Trophoblast cell (in vitro differentiated cells and primary cell): Measurements from ENCODE around the gene NME7.

ENCODE experiments used
- DNase-seq, 2 donors: peaks; one replicate each; pipeline ENCODE4 v3.0.0-alpha.2; 2016
- H2AFZ ChIP-seq: 2 replicates; pipeline ENCODE4 v1.6.1; 2013; ENCODE audit warnings: low read length, moderate library complexity, mild to moderate bottlenecking; ENCODE audit not compliant: insufficient read depth, poor library complexity
- H2AK5ac ChIP-seq: 2 replicates; pipeline ENCODE4 v1.6.1; 2013; ENCODE audit warnings: mild to moderate bottlenecking, low read length
- H2BK120ac ChIP-seq: 2 replicates; pipeline ENCODE4 v1.6.1; 2013; ENCODE audit warnings: low read length, mild to moderate bottlenecking, moderate library complexity; ENCODE audit not compliant: insufficient read depth, poor library complexity
- H2BK12ac ChIP-seq: 2 replicates; pipeline ENCODE4 v1.6.1; 2013; ENCODE audit warnings: mild to moderate bottlenecking, low read length, moderate library complexity
- H2BK5ac ChIP-seq: 2 replicates; pipeline ENCODE4 v1.6.1; 2013; ENCODE audit warnings: low read length, low read depth, moderate library complexity, mild to moderate bottlenecking; ENCODE audit not compliant: poor library complexity
- H3K14ac ChIP-seq: 2 replicates; pipeline ENCODE4 v1.6.1; 2013; ENCODE audit warnings: mild to moderate bottlenecking, low read length
- H3K18ac ChIP-seq: 2 replicates; pipeline ENCODE4 v1.6.1; 2013; ENCODE audit warnings: mild to moderate bottlenecking, low read length
- H3K23ac ChIP-seq: 2 replicates; pipeline ENCODE4 v1.6.1; 2013; ENCODE audit warnings: low read length
- H3K27ac ChIP-seq: 2 replicates; pipeline ENCODE4 v1.5.1; 2013; ENCODE audit warnings: low read depth, mild to moderate bottlenecking, inconsistent platforms, low read length, moderate library complexity
- H3K27me3 ChIP-seq: 2 replicates; pipeline ENCODE4 v1.6.1; 2013; ENCODE audit warnings: inconsistent platforms, mild to moderate bottlenecking, low read length, moderate library complexity; ENCODE audit not compliant: insufficient read depth
- H3K36me3 ChIP-seq, 2 experiments: 1 replicate in 1 of 2; 2 replicates in 1 of 2; pipeline ENCODE4 v1.6.1; 2013; ENCODE audit warnings: low read length in 2 of 2, mild to moderate bottlenecking in 2 of 2, moderate library complexity in 1 of 2; ENCODE audit not compliant: insufficient read depth in 2 of 2, control insufficient read depth in 1 of 2
- H3K4ac ChIP-seq: 2 replicates; pipeline ENCODE4 v1.6.1; 2013; ENCODE audit warnings: low read depth, mild to moderate bottlenecking, low read length, moderate library complexity
- H3K4me1 ChIP-seq, 2 experiments: 1 replicate in 1 of 2; 2 replicates in 1 of 2; pipeline ENCODE4 v1.6.1; 2013; ENCODE audit warnings: low read length in 2 of 2, mild to moderate bottlenecking in 2 of 2, moderate library complexity in 1 of 2; ENCODE audit not compliant: insufficient read depth in 2 of 2, control insufficient read depth in 1 of 2
- H3K4me2 ChIP-seq: 2 replicates; pipeline ENCODE4 v1.6.1; 2013; ENCODE audit warnings: inconsistent platforms, mild to moderate bottlenecking, low read length, moderate library complexity
- H3K4me3 ChIP-seq: 2 replicates; pipeline ENCODE4 v1.5.1; 2013; ENCODE audit warnings: mild to moderate bottlenecking, low read depth, low read length, inconsistent platforms
- H3K79me1 ChIP-seq: one replicate; pipeline ENCODE4 v1.6.1; 2013; ENCODE audit warnings: low read length
- H3K79me2 ChIP-seq: 2 replicates; pipeline ENCODE4 v1.6.1; 2013; ENCODE audit warnings: low read length, mild to moderate bottlenecking; ENCODE audit not compliant: control insufficient read depth, insufficient read depth, poor library complexity
- H3K9ac ChIP-seq: 2 replicates; pipeline ENCODE4 v1.6.1; 2013; ENCODE audit warnings: mild to moderate bottlenecking, low read length
- H3K9me3 ChIP-seq: 2 replicates; pipeline ENCODE4 v1.6.1; 2013; ENCODE audit warnings: low read depth, mild to moderate bottlenecking, control low read depth, inconsistent platforms, low read length; ENCODE audit not compliant: insufficient read depth
- H4K12ac ChIP-seq: 2 replicates; pipeline ENCODE4 v1.6.1; 2013; ENCODE audit warnings: low read depth, mild to moderate bottlenecking, low read length, moderate library complexity
- H4K8ac ChIP-seq: 2 replicates; pipeline ENCODE4 v1.6.1; 2013; ENCODE audit warnings: low read depth, mild to moderate bottlenecking, low read length, moderate library complexity
- H4K91ac ChIP-seq: one replicate; pipeline ENCODE4 v1.6.1; 2013; ENCODE audit warnings: low read depth, mild to moderate bottlenecking, low read length, moderate library complexity
- WGBS: extraction: QIAGEN DNeasy Blood & Tissue Kit; methylation state at CpG from one replicate; pipeline ENCODE4 v1.1.7; 2013; ENCODE audit warnings: missing lambda C conversion rate; ENCODE audit not compliant: insufficient read length, insufficient coverage; ENCODE audit errors: extremely low coverage; 5-methylcytosine and 5-hydroxymethylcytosine counted together

NME7 gene

DNA sequence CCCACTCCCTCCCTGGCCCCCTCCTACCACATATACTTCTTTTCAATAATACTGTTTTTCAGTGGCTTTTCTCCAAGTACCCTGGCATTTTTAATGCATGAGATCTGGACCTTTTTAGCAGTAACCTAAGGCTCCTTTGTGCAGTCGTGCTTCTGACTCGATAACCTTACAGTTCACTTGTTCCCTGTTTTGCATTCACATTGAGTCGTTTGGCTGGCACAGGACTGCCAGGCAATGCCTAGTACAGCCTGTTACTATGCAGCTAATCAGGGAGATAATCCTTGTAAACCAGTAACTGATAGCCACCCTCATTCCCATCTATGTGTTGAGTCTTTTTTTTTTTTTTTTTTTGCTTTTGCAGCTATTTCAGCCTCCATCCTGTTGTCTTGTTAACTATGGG lies 257.4 kb downstream of the NME7 start:
- Histone ChIP-seq H3K9ac (no peak overlapping the region), H3K4ac (peak overlapping the region; percentile 70), H4K91ac (peak overlapping the region; percentile 30), H2BK5ac (no peak overlapping the region), H4K12ac (no peak overlapping the region), H3K79me1 (peaks cover 39% of the 10 kb centered on the region), H3K18ac (no peak overlapping the region), H3K4me1 (peaks cover 19 to 33% of the 10 kb centered on the region in 2 experiments), H3K9me3 (no peaks in the 10 kb centered on the region), H3K27me3 (no peaks in the 10 kb centered on the region), H3K23ac (no peak overlapping the region), H3K4me2 (peak overlapping the region; percentile 74), H3K36me3 (peaks cover 16 to 23% of the 10 kb centered on the region in 2 experiments), H2BK12ac (no peak overlapping the region), H2AFZ (no peak overlapping the region), H2BK120ac (no peak overlapping the region), H3K14ac (no peak overlapping the region), H4K8ac (no peak overlapping the region), H3K27ac (peak overlapping the region; percentile 24), H2AK5ac (no peak overlapping the region), H3K79me2 (peaks cover 28% of the 10 kb centered on the region), H3K4me3 (no peak overlapping the region)
- no CpG with 5 or more reads among the region's 3 CpGs for WGBS
- DNase-seq, result no peak

DNA sequence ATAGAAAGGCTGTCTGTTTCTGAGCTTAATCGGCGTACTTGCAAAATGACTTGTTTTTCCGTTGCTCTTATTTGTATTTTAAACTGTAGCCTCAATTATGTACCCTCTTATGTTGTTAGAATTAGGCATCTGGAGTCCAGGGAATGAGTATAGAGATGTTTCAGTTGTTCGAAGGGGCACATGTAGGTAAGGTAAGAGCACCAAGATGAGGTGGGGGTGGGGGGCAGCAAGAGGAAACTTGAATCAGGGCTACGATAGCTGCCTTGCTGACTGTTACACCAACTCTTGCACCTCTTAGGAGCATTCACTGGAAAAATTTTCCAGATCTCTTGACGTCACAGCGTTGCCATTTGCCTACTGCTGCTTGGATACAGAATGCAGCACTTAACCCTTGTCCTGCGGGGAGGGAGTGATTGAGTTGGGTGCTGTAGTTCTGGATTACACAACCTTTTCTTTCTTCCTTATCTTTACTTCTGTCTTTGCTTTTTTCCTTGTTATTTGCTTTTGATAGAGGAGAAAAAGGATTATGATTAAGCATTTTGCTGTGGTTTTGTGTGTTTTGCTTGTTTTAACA lies 257.9 kb downstream of the NME7 start:
- H4K12ac ChIP-seq, result no peak overlapping the region
- no peaks in the 10 kb centered on the region for H3K9me3 ChIP-seq
- peak overlapping the region; percentile 74 for H3K4me2 ChIP-seq
- peak overlapping the region; percentile 16 for H3K4me3 ChIP-seq
- peak in 1 of 2 donors; percentile 62 for DNase-seq
- H4K91ac ChIP-seq, result no peak overlapping the region
- H3K9ac ChIP-seq, result no peak overlapping the region
- H2AFZ ChIP-seq, result no peak overlapping the region
- no peak overlapping the region for H3K18ac ChIP-seq
- peak overlapping the region; percentile 66 for H3K27ac ChIP-seq
- H3K23ac ChIP-seq, result no peak overlapping the region
- H3K79me2 ChIP-seq, result peaks cover 28% of the 10 kb centered on the region
- no peak overlapping the region for H2BK12ac ChIP-seq
- no peak overlapping the region for H4K8ac ChIP-seq
- peaks cover 14 to 21% of the 10 kb centered on the region in 2 experiments for H3K36me3 ChIP-seq
- peak overlapping the region; percentile 70 for H3K4ac ChIP-seq
- WGBS, result no CpG with 5 or more reads among the region's 8 CpGs
- H3K14ac ChIP-seq, result no peak overlapping the region
- H2AK5ac ChIP-seq, result no peak overlapping the region
- no peak overlapping the region for H2BK5ac ChIP-seq
- H3K4me1 ChIP-seq, result peaks cover 19 to 37% of the 10 kb centered on the region in 2 experiments
- H3K79me1 ChIP-seq, result peaks cover 39% of the 10 kb centered on the region
- no peak overlapping the region for H2BK120ac ChIP-seq
- no peaks in the 10 kb centered on the region for H3K27me3 ChIP-seq

DNA sequence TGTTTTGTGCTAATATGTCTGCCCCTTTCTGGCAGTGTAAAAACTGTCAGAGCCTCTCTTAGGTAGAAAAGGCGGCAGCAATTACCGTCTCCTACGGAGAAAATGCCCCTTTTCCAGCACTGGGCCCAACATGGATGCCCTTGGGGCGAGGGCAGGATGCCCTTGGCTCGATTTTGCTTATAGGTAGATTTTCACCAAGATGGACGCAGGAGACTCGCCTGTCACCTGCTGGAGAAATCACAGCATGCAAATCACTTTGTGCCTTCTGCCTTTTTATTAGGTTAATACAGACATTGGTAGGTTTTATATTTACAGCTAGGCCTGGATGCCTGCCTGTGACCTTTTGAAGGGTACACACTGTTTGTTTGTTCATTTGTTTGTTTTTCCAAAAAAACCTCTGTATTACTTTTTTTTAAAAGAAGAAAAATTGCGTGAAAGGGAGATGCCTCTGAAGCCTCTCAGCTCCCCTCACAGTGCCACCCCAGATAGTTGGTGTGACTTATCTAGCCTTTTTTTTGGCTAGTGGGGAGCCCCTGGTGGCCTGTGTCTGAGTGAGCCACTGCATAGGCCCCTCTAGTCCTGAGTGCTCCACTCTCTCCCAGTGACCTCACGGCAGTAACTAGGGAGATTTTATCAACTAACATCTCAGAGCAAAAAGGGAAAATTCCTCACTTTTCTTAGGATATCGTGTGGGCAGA lies 258.6 kb downstream of the NME7 start:
- Histone ChIP-seq H3K9ac (peak overlapping the region; percentile 34), H3K4me3 (peak overlapping the region; percentile 63), H3K9me3 (no peaks in the 10 kb centered on the region), H3K18ac (no peak overlapping the region), H2AK5ac (no peak overlapping the region), H2BK12ac (no peak overlapping the region), H3K79me2 (peaks cover 28% of the 10 kb centered on the region), H4K8ac (no peak overlapping the region), H3K79me1 (peaks cover 37% of the 10 kb centered on the region), H3K4ac (peak overlapping the region; percentile 99), H3K36me3 (peaks cover 12 to 17% of the 10 kb centered on the region in 2 experiments), H3K4me2 (peak overlapping the region; percentile 74), H4K91ac (no peak overlapping the region), H4K12ac (no peak overlapping the region), H3K14ac (peak overlapping the region; percentile 35), H3K27ac (peak overlapping the region; percentile 66), H3K27me3 (no peaks in the 10 kb centered on the region), H2AFZ (no peak overlapping the region), H2BK5ac (peak overlapping the region; percentile 41), H3K23ac (no peak overlapping the region), H3K4me1 (peaks cover 19 to 34% of the 10 kb centered on the region in 2 experiments), H2BK120ac (peak overlapping the region; percentile 39)
- DNase-seq, result no peak
- WGBS, result no CpG with 5 or more reads among the region's 10 CpGs

DNA sequence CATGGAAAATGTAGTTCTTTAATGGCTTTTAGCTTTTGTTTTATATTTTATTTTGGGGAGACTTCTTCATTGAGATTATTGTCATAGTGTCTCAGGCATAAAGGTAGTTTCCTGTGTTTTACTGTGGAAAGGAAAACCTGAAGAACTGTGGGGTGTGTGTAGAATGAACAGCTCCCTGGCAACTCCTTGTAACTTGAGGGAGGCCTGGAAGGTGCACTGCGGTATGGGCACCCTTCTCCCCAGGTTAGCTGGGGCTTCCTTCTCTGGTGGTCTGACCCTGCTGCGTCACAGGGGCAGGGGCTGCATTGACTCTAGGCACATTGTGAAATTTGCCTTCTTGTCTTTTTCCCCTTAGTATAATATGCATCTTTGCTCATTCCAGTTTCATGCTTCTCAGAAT lies 259.4 kb downstream of the NME7 start:
- Histone ChIP-seq H3K79me1 (peaks cover 37% of the 10 kb centered on the region), H2BK5ac (no peak overlapping the region), H2BK120ac (no peak overlapping the region), H4K8ac (no peak overlapping the region), H3K4me1 (peaks cover 19 to 36% of the 10 kb centered on the region in 2 experiments), H3K9me3 (no peaks in the 10 kb centered on the region), H2AK5ac (no peak overlapping the region), H3K14ac (peak overlapping the region; percentile 45), H3K9ac (peak overlapping the region; percentile 85), H3K27me3 (no peaks in the 10 kb centered on the region), H4K12ac (no peak overlapping the region), H2AFZ (no peak overlapping the region), H3K79me2 (peaks cover 28% of the 10 kb centered on the region), H2BK12ac (peak overlapping the region; percentile 10), H3K36me3 (peaks cover 9 to 14% of the 10 kb centered on the region in 2 experiments), H4K91ac (peak overlapping the region; percentile 56), H3K4me3 (peak overlapping the region; percentile 63), H3K18ac (no peak overlapping the region), H3K4me2 (peak overlapping the region; percentile 74), H3K4ac (peak overlapping the region; percentile 99), H3K27ac (peak overlapping the region; percentile 55), H3K23ac (no peak overlapping the region)
- whole genome bisulfite sequencing, result no CpG with 5 or more reads among the region's 2 CpGs
- DNase-seq, result no peak
